Effector memory CD4-positive, alpha-beta T cell (primary cell): Measurements from ENCODE around the gene KRCC1.

Experiments
- DNase-seq, 3 donors: peaks; one replicate each; pipeline ENCODE4 v3.0.0-alpha.2; 2020
- H3K27ac ChIP-seq: 2 replicates; pipeline ENCODE4 v1.7.0; 2013; ENCODE audit warnings: mild to moderate bottlenecking, low read length, moderate library complexity; ENCODE audit not compliant: insufficient read depth, poor library complexity, severe bottlenecking
- H3K27me3 ChIP-seq: replicated peaks from 2 replicates; pipeline ENCODE4 v1.7.0; 2013; ENCODE audit warnings: mild to moderate bottlenecking, low read length; ENCODE audit not compliant: insufficient read depth, control insufficient read depth, poor library complexity, severe bottlenecking
- H3K36me3 ChIP-seq: 2 replicates; pipeline ENCODE4 v1.7.0; 2013; ENCODE audit warnings: mild to moderate bottlenecking, low read length, moderate library complexity; ENCODE audit not compliant: control insufficient read depth, insufficient read depth
- H3K4me1 ChIP-seq: 2 replicates; pipeline ENCODE4 v1.7.0; 2013; ENCODE audit warnings: low read length, mild to moderate bottlenecking; ENCODE audit not compliant: control insufficient read depth, insufficient read depth, poor library complexity, severe bottlenecking
- H3K4me3 ChIP-seq: 2 replicates; pipeline ENCODE4 v1.7.0; 2013; ENCODE audit warnings: low read length, low read depth, mild to moderate bottlenecking; ENCODE audit not compliant: insufficient read depth, poor library complexity, severe bottlenecking
- H3K9me3 ChIP-seq: 2 replicates; pipeline ENCODE4 v1.7.0; 2013; ENCODE audit warnings: mild to moderate bottlenecking, low read length, moderate library complexity; ENCODE audit not compliant: control insufficient read depth
- total RNA-seq, 3 donors: gene quantifications; one replicate each; lab custom pipeline; 2026; lab: John Stamatoyannopoulos, UW

KRCC1 gene
- 14.5 to 20.2 (median 17.1) reads per million in 3 donors for total RNA-seq

DNA sequence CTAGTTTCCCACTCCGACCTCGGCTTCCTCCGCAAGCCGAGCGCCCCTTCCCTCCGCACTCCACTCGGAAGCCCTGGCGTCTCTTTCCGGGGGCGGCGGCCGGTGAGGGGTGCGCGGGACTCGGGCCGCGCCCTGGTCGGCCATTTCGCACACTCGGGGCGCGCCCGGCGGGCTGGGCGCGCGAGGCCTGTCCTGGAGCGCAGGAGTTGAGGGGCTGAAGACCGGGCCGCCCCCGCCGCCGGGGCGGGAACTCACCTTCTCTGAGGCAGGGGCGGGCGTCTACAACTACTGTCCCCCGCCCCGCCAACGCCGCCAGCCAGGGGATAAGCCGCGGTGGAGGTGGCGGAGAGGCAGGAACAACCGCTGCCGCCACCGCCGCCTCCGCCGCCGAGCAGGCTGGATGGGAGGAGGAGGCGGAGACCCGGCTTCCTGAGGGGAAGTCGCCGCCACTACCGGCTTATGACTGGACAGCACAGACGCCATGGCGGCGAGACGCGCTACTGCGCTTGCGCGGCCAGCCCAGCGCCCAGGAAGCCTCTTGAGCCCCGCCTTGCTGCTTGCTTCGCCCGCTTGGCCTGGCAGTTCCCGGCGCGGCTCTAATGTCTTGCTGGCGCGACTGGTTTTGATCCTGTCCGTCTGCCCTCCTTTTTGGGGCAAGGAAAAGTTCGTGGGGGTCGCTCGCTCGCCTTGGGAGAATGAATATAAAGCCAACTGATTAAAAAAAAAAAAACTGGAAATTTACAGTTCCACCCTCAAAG, at the start of gene KRCC1:
Gene KRCC1 (minus strand): TSS at position 413 of the 758 bp plus-strand sequence. CDS start 27,220 bp downstream, outside the sequence.
- Histone ChIP-seq H3K4me1 (peaks cover 9% of the 10 kb centered on the region), H3K36me3 (no peaks in the 10 kb centered on the region), H3K9me3 (no peaks in the 10 kb centered on the region), H3K27ac (peak within 1 kb of the TSS; percentile 92), H3K27me3 (no peaks in the 10 kb centered on the region), H3K4me3 (peak within 1 kb of the TSS; percentile 84)
- DNase-seq = peak; percentile 92 to 95 (median 93)

DNA sequence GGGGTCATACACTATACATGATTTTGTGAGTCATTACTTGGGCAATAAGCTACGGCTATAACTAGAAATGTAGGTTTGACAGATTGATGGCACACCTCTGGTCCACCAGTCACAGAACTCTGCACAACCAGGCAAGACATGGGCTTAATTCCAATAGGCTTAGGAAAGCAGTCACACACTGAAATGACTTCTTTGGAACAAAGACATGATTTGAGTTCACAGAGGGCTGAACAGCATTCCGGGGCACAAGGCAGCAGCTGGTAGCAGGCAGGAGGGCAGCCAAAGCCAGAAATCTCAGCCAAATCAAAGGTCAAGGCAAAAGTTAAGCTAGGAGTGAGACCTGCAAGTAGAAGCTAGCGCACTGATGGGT, 44.9 kb upstream of the KRCC1 start:
- Histone ChIP-seq H3K27me3 (no peaks in the 10 kb centered on the region), H3K9me3 (no peaks in the 10 kb centered on the region), H3K36me3 (no peaks in the 10 kb centered on the region), H3K27ac (no peak overlapping the region), H3K4me3 (no peak overlapping the region), H3K4me1 (no peaks in the 10 kb centered on the region)
- DNase-seq = no peak

GRCh38 chr2:88099798-88100488, 44.4 kb upstream of the KRCC1 start:
- Histone ChIP-seq H3K36me3 (no peaks in the 10 kb centered on the region), H3K4me1 (no peaks in the 10 kb centered on the region), H3K27ac (no peak overlapping the region), H3K4me3 (no peak overlapping the region), H3K9me3 (no peaks in the 10 kb centered on the region), H3K27me3 (no peaks in the 10 kb centered on the region)
- no peak for DNase-seq

- H3K9me3 ChIP-seq = no peaks in the 10 kb centered on the region
- no peaks in the 10 kb centered on the region for H3K4me1 ChIP-seq
- no peak for DNase-seq
- no peak overlapping the region for H3K27ac ChIP-seq
- no peaks in the 10 kb centered on the region for H3K27me3 ChIP-seq
- H3K36me3 ChIP-seq = no peaks in the 10 kb centered on the region
- H3K4me3 ChIP-seq = no peak overlapping the region
Observed at GRCh38 chr2:88098558-88098900, 42.9 kb upstream of the KRCC1 start.

GRCh38 chr2:88097891-88098557, 42.4 kb upstream of the KRCC1 start:
- Histone ChIP-seq H3K4me1 (no peaks in the 10 kb centered on the region), H3K27ac (no peak overlapping the region), H3K36me3 (no peaks in the 10 kb centered on the region), H3K4me3 (no peak overlapping the region), H3K9me3 (no peaks in the 10 kb centered on the region), H3K27me3 (no peaks in the 10 kb centered on the region)
- DNase-seq = no peak

DNA sequence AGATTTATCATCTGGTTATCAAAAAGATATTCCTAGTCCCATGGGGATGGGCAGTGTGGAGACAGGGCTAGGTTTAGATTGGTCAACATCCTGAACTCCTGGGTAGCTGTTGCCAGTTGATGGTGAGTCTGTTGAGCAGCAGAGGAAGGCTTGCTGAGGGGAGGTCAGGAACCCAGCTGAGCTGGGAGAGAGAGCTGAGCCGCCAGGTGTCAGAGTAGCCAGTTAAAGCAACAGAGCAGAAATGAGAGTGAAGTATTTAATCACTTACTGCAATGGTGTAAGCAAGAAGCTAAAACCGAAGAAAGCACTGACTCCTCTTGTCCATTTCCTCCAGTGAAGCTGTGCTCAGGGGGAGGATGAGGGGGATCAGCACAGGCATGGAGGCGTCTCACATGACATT, 41.6 kb upstream of the KRCC1 start:
- Histone ChIP-seq H3K27ac (no peak overlapping the region), H3K27me3 (no peaks in the 10 kb centered on the region), H3K4me1 (no peaks in the 10 kb centered on the region), H3K9me3 (no peaks in the 10 kb centered on the region), H3K36me3 (no peaks in the 10 kb centered on the region), H3K4me3 (no peak overlapping the region)
- DNase-seq = no peak

DNA sequence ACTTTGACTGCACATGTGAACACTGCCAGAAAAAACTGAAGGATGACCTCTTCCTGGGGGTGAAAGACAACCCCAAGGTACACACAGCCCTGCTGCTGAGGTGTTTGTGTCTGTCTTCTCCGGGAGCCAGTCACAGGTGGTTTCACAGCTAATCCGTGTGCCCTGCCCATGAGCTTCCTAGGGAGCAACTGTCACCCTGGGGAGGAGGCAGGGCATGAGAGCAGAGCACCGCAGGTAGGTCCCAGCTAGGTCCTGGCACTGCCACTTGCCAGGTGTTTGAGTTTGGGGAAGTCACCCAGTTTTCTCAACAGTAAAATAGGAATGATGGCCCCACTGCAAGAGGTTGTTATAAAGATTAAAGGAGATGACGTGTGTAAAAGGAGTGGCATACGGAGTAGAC, 41.1 kb upstream of the KRCC1 start:
- H3K9me3 ChIP-seq = no peaks in the 10 kb centered on the region
- H3K27ac ChIP-seq = no peak overlapping the region
- H3K36me3 ChIP-seq = no peaks in the 10 kb centered on the region
- DNase-seq = no peak
- no peak overlapping the region for H3K4me3 ChIP-seq
- no peaks in the 10 kb centered on the region for H3K4me1 ChIP-seq
- H3K27me3 ChIP-seq = no peaks in the 10 kb centered on the region

- Histone ChIP-seq H3K27ac (no peak overlapping the region), H3K4me1 (no peaks in the 10 kb centered on the region), H3K9me3 (no peaks in the 10 kb centered on the region), H3K27me3 (no peaks in the 10 kb centered on the region), H3K36me3 (no peaks in the 10 kb centered on the region), H3K4me3 (no peak overlapping the region)
- DNase-seq = no peak
Observed at GRCh38 chr2:88095022-88095421, 39.4 kb upstream of the KRCC1 start.

GRCh38 chr2:88092773-88093172, 37.2 kb upstream of the KRCC1 start:
- DNase-seq = no peak
- Histone ChIP-seq H3K4me3 (no peak overlapping the region), H3K36me3 (no peaks in the 10 kb centered on the region), H3K4me1 (no peaks in the 10 kb centered on the region), H3K27ac (no peak overlapping the region), H3K27me3 (no peaks in the 10 kb centered on the region), H3K9me3 (no peaks in the 10 kb centered on the region)

DNA sequence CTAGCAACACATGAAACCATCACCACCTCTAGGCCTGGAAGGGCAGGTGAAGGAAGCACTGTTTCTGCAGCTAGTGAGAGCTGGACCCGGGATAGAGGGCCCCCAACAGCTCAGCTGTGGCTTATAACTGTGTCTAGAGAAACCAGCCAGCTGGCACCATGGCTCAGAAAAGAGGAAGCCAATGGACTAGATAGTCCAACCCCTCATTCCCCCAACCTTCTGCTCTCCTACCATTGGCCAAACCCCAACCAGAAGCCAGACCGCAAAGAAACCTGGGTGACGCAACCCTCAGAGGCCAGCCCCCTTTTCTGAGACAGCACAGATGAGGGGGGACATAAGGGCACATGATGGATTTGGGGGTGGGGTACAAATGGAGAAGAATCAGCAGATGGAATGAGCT, 36.4 kb upstream of the KRCC1 start:
- Histone ChIP-seq H3K27ac (no peak overlapping the region), H3K36me3 (no peaks in the 10 kb centered on the region), H3K4me1 (no peaks in the 10 kb centered on the region), H3K9me3 (no peaks in the 10 kb centered on the region), H3K27me3 (no peaks in the 10 kb centered on the region), H3K4me3 (no peak overlapping the region)
- no peak for DNase-seq
